ENCODE measurements around the gene MKX. TPM values are rescaled to one million over a fixed set of nuclear protein-coding genes. Genes with fewer than 3 reads are reported as not detected.

Gene MKX
- total and polyA plus RNA-seq, 12 donors: 0.09 to 0.53 (median 0.24) TPM; not detected in 2

DNA sequence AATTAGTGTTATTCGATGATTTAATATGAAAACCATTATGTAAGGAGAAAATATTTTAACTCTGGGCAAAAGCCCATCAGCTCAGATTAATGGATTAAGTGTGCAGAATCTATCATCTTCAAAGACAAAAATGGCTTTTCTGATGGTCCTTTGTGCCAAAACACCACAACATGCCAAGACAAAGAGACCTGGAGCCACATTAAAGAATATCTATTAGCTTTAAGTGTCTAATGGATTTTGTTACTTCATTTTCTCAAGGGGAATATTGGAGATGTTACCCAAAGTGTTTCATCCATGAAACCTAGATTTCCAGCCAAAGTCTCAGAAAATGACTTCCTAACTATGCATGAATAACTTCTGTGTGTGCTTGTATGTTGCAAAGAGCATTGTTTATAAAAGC, 57.3 kb downstream of the MKX start:
- intact Hi-C loops (cut with DNase I): no loop called here
- TF ChIP-seq CTCF (IDR thresholded peaks at IDR 0.05): no peak
- DNase-seq (no peak), ATAC-seq (no peak)
- Histone ChIP-seq H3K36me3 (no peaks in the 10 kb centered on the region), H3K9me3 (no peaks in the 10 kb centered on the region), H3K4me3 (no peak overlapping the region), H3K4me1 (peaks cover 0 to 19% (median 4%) of the 10 kb centered on the region in 9 donors), H3K27ac (no peak overlapping the region), H3K27me3 (no peaks in the 10 kb centered on the region)
- 80 to 87% methylated on average over 1 of the region's 1 CpG for WGBS, 2 donors

DNA sequence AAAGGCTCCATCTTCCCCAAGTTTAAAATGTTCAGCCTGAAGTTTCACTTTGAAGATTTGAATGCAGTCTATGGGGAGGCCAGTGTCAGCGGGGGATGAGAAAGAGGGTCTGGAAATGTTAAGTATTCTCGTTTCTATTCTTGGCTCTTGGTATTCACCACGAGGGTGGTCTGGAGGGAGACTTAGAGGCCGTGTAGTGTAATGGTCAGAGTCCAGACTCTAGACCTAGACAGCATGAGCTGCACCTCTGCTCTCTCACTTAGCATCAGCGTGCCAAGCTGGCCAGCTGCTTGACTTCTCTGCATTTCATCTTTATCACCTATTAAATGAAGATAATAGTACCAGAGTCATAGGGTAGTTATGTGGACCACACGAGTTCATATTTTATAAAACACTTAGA, 57.9 kb downstream of the MKX start:
- ATAC-seq (peak in 2 of 8 donors; percentile 42 to 87), DNase-seq (no peak)
- intact Hi-C loops (cut with DNase I): no loop called here
- H3K27me3 ChIP-seq: no peaks in the 10 kb centered on the region
- no peak overlapping the region for H3K4me3 ChIP-seq
- peaks cover 0 to 14% (median 4%) of the 10 kb centered on the region in 9 donors for H3K4me1 ChIP-seq
- TF ChIP-seq CTCF (IDR thresholded peaks at IDR 0.05): no peak
- H3K27ac ChIP-seq: no peak overlapping the region
- H3K9me3 ChIP-seq: no peaks in the 10 kb centered on the region
- no peaks in the 10 kb centered on the region for H3K36me3 ChIP-seq
- WGBS, 2 donors: 15 to 26% methylated on average over 6 of the region's 6 CpGs

GRCh38 chr10:27687326-27687725, 58.3 kb downstream of the MKX start:
- H3K9me3 ChIP-seq: no peaks in the 10 kb centered on the region
- intact Hi-C loops (cut with DNase I): no loop called here
- H3K27me3 ChIP-seq: no peaks in the 10 kb centered on the region
- H3K4me3 ChIP-seq: no peak overlapping the region
- no peak overlapping the region for H3K27ac ChIP-seq
- 56 to 69% methylated on average over 6 of the region's 6 CpGs for WGBS, 2 donors
- H3K36me3 ChIP-seq: no peaks in the 10 kb centered on the region
- no peak for TF ChIP-seq CTCF (IDR thresholded peaks at IDR 0.05)
- H3K4me1 ChIP-seq: peaks cover 0 to 11% (median 4%) of the 10 kb centered on the region in 9 donors
- ATAC-seq (no peak), DNase-seq (no peak)

DNA sequence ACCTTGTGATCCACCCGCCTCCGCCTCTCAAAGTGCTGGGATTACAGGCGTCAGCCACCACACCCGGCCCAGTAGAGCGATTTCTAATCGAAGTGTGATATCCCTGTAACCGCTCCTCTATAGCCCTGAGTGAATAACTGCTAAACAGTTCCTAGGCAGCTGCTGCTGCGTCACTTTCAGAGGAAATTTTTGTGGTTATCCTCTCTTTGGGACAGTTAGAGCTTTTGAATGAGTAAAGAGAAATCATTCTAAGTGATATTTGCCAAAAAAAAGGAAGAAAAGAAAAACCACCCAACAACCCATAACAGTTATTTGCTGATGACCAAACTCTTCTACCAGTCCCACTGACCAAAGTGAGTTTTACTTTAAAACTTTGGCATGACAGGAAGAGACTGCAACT, 59.9 kb downstream of the MKX start:
- no peak for TF ChIP-seq CTCF (IDR thresholded peaks at IDR 0.05)
- WGBS, 2 donors: 84 to 85% methylated on average over 8 of the region's 8 CpGs

More for the DNA sequence above, 59.9 kb downstream of the MKX start:
- Histone ChIP-seq H3K27me3 (no peaks in the 10 kb centered on the region), H3K4me3 (no peak overlapping the region), H3K36me3 (no peaks in the 10 kb centered on the region), H3K27ac (no peak overlapping the region), H3K9me3 (no peaks in the 10 kb centered on the region), H3K4me1 (peaks cover 0 to 11% (median 4%) of the 10 kb centered on the region in 9 donors)
- intact Hi-C loops (cut with DNase I): no loop called here
- ATAC-seq (no peak), DNase-seq (no peak)
